Activated naive CD8-positive, alpha-beta T cell treated with anti-CD3 and anti-CD28 coated beads, Interleukin-2, amount 50 U/mL, for 16 hours (primary cell): ENCODE results near the gene INCA1.
A peak's percentile ranks its signal among the peaks of the same experiment; 100 is the strongest.

ENCODE experiments used
- DNase-seq: peaks from one replicate; pipeline ENCODE4 v3.0.0-alpha.2; 2020; ENCODE audit warnings: low read depth, low spot score

INCA1 gene

GRCh38 chr17:4971826-4972225, 25.5 kb downstream of the INCA1 start:
- no peak for DNase-seq

GRCh38 chr17:4970273-4970672, 27.0 kb downstream of the INCA1 start:
- DNase-seq, result no peak

GRCh38 chr17:4969551-4970173, 27.7 kb downstream of the INCA1 start:
- DNase-seq, result no peak

GRCh38 chr17:4969047-4969550, 28.2 kb downstream of the INCA1 start:
- DNase-seq, result no peak

- no peak for DNase-seq
These were observed 28.8 kb downstream of the INCA1 start for GRCh38 chr17:4968486-4969046.

GRCh38 chr17:4967539-4968485, 29.5 kb downstream of the INCA1 start, which contains the start of gene SPAG7:
TSS of gene SPAG7 (minus strand) at chr17:4967817. CDS start at chr17:4967804, 13 bp downstream.
- peak; percentile 83 for DNase-seq

- DNase-seq, result peak; percentile 89
These were observed 30.3 kb downstream of the INCA1 start for GRCh38 chr17:4966844-4967538.

- DNase-seq, result no peak
These were observed 31.9 kb downstream of the INCA1 start for GRCh38 chr17:4965311-4965986.

- no peak for DNase-seq
These were observed 36.9 kb downstream of the INCA1 start for GRCh38 chr17:4960279-4960922.

- DNase-seq, result no peak
These were observed 37.9 kb downstream of the INCA1 start for GRCh38 chr17:4959261-4959965.

- DNase-seq, result no peak
These were observed 39.2 kb downstream of the INCA1 start for GRCh38 chr17:4958102-4958501.

- DNase-seq, result no peak
These were observed 40.7 kb downstream of the INCA1 start for GRCh38 chr17:4956493-4957061.

- no peak for DNase-seq
These were observed 42.2 kb downstream of the INCA1 start for GRCh38 chr17:4955091-4955490.

- no peak for DNase-seq
These were observed 43.8 kb downstream of the INCA1 start for GRCh38 chr17:4953451-4953961.

- DNase-seq, result no peak
These were observed 45.8 kb downstream of the INCA1 start for GRCh38 chr17:4951486-4951885.

GRCh38 chr17:4950746-4951204, 46.5 kb downstream of the INCA1 start, which contains the start of gene ENO3:
TSS of gene ENO3 (plus strand) at chr17:4951119. CDS start at chr17:4951830, 711 bp downstream.
- DNase-seq, result no peak

GRCh38 chr17:4950075-4950745, 47.1 kb downstream of the INCA1 start:
- no peak for DNase-seq

- DNase-seq, result peak; percentile 55
These were observed 47.8 kb downstream of the INCA1 start for GRCh38 chr17:4949321-4950074.
